Stomach (tissue), 4 donors: ENCODE measurements around the gene FBXO8.

Experiments
- CTCF ChIP-seq, 7 experiments: fragments of 450-650 bp in 4 of 7; fragments of 200-600 bp in 3 of 7; sonication (generic) in 3 of 7; IDR thresholded peaks; one replicate each; pipeline ENCODE4 v1.5.1; 2016 to 2019; ENCODE audit warnings: antibody characterized with exemption in 7 of 7, control low read depth in 2 of 7, mild to moderate bottlenecking in 1 of 7
- EP300 ChIP-seq: sonication (generic); formaldehyde crosslinking; IDR thresholded peaks from one replicate; pipeline ENCODE4 v1.6.1; 2017; ENCODE audit warnings: antibody characterized with exemption
- POLR2A ChIP-seq, 4 donors: fragments of 450-650 bp; IDR thresholded peaks; one replicate each; pipeline ENCODE4 v1.6.1; 2016; ENCODE audit warnings: antibody characterized with exemption in 4 of 4, control low read depth in 2 of 4, mild to moderate bottlenecking in 1 of 4, moderate library complexity in 1 of 4
- POLR2AphosphoS5 ChIP-seq, 3 donors: sonication (generic); formaldehyde crosslinking; IDR thresholded peaks; one replicate each; pipeline ENCODE4 v1.6.1; 2016; ENCODE audit warnings: antibody characterized with exemption in 3 of 3

GRCh38 chr4:174244441-174244840, 39.0 kb downstream of the FBXO8 start:
- TF ChIP-seq CTCF (IDR thresholded peaks at IDR 0.05): no peak
- TF ChIP-seq POLR2A (IDR thresholded peaks at IDR 0.05): no peak
- no peak for TF ChIP-seq EP300
- no peak for TF ChIP-seq POLR2AphosphoS5 (IDR thresholded peaks at IDR 0.05)
